ENCODE data around the gene CACNG7.

DNA sequence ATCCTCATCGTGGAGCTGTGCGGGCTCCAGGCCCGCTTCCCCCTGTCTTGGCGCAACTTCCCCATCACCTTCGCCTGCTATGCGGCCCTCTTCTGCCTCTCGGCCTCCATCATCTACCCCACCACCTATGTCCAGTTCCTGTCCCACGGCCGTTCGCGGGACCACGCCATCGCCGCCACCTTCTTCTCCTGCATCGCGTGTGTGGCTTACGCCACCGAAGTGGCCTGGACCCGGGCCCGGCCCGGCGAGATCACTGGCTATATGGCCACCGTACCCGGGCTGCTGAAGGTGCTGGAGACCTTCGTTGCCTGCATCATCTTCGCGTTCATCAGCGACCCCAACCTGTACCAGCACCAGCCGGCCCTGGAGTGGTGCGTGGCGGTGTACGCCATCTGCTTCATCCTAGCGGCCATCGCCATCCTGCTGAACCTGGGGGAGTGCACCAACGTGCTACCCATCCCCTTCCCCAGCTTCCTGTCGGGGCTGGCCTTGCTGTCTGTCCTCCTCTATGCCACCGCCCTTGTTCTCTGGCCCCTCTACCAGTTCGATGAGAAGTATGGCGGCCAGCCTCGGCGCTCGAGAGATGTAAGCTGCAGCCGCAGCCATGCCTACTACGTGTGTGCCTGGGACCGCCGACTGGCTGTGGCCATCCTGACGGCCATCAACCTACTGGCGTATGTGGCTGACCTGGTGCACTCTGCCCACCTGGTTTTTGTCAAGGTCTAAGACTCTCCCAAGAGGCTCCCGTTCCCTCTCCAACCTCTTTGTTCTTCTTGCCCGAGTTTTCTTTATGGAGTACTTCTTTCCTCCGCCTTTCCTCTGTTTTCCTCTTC is 35.1 kb upstream of the CACNG7 start:
- TF ChIP-seq, protein P1, sequence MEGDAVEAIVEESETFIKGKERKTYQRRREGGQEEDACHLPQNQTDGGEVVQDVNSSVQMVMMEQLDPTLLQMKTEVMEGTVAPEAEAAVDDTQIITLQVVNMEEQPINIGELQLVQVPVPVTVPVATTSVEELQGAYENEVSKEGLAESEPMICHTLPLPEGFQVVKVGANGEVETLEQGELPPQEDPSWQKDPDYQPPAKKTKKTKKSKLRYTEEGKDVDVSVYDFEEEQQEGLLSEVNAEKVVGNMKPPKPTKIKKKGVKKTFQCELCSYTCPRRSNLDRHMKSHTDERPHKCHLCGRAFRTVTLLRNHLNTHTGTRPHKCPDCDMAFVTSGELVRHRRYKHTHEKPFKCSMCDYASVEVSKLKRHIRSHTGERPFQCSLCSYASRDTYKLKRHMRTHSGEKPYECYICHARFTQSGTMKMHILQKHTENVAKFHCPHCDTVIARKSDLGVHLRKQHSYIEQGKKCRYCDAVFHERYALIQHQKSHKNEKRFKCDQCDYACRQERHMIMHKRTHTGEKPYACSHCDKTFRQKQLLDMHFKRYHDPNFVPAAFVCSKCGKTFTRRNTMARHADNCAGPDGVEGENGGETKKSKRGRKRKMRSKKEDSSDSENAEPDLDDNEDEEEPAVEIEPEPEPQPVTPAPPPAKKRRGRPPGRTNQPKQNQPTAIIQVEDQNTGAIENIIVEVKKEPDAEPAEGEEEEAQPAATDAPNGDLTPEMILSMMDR (IDR thresholded peaks at IDR 0.05; ENCODE audit: low read depth, low read length, missing input control) = no peak
- TF ChIP-seq TAF1 (conservative IDR thresholded peaks at IDR 0.05) (no peak), YY1 (IDR thresholded peaks at IDR 0.05) (no peak), FOXA1 (IDR thresholded peaks at IDR 0.05) (no peak), EGR1 (IDR thresholded peaks at IDR 0.05; ENCODE audit: low read depth in 2 of 2) (no peak), GABPA (IDR thresholded peaks at IDR 0.05 in 1 of 2, conservative IDR thresholded peaks at IDR 0.05 in 1 of 2) (no peak)
- TF ChIP-seq, protein P2, sequence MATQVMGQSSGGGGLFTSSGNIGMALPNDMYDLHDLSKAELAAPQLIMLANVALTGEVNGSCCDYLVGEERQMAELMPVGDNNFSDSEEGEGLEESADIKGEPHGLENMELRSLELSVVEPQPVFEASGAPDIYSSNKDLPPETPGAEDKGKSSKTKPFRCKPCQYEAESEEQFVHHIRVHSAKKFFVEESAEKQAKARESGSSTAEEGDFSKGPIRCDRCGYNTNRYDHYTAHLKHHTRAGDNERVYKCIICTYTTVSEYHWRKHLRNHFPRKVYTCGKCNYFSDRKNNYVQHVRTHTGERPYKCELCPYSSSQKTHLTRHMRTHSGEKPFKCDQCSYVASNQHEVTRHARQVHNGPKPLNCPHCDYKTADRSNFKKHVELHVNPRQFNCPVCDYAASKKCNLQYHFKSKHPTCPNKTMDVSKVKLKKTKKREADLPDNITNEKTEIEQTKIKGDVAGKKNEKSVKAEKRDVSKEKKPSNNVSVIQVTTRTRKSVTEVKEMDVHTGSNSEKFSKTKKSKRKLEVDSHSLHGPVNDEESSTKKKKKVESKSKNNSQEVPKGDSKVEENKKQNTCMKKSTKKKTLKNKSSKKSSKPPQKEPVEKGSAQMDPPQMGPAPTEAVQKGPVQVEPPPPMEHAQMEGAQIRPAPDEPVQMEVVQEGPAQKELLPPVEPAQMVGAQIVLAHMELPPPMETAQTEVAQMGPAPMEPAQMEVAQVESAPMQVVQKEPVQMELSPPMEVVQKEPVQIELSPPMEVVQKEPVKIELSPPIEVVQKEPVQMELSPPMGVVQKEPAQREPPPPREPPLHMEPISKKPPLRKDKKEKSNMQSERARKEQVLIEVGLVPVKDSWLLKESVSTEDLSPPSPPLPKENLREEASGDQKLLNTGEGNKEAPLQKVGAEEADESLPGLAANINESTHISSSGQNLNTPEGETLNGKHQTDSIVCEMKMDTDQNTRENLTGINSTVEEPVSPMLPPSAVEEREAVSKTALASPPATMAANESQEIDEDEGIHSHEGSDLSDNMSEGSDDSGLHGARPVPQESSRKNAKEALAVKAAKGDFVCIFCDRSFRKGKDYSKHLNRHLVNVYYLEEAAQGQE (IDR thresholded peaks at IDR 0.05) = no peak
- TF ChIP-seq, protein P3, sequence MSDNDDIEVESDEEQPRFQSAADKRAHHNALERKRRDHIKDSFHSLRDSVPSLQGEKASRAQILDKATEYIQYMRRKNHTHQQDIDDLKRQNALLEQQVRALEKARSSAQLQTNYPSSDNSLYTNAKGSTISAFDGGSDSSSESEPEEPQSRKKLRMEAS (IDR thresholded peaks at IDR 0.05) = no peak
- TF ChIP-seq, protein P4, sequence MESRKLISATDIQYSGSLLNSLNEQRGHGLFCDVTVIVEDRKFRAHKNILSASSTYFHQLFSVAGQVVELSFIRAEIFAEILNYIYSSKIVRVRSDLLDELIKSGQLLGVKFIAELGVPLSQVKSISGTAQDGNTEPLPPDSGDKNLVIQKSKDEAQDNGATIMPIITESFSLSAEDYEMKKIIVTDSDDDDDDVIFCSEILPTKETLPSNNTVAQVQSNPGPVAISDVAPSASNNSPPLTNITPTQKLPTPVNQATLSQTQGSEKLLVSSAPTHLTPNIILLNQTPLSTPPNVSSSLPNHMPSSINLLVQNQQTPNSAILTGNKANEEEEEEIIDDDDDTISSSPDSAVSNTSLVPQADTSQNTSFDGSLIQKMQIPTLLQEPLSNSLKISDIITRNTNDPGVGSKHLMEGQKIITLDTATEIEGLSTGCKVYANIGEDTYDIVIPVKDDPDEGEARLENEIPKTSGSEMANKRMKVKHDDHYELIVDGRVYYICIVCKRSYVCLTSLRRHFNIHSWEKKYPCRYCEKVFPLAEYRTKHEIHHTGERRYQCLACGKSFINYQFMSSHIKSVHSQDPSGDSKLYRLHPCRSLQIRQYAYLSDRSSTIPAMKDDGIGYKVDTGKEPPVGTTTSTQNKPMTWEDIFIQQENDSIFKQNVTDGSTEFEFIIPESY (IDR thresholded peaks at IDR 0.05) = no peak
